Measurements from ENCODE around the gene GCSH. TPM values are rescaled to one million over a fixed set of nuclear protein-coding genes. Genes with fewer than 3 reads are reported as not detected.

Gene GCSH
- total and polyA plus RNA-seq, 2 of the 13 experiments (the other 11 are each of a cell fraction or from before 2014, with no cell fraction given): 35.9 to 103 TPM

DNA sequence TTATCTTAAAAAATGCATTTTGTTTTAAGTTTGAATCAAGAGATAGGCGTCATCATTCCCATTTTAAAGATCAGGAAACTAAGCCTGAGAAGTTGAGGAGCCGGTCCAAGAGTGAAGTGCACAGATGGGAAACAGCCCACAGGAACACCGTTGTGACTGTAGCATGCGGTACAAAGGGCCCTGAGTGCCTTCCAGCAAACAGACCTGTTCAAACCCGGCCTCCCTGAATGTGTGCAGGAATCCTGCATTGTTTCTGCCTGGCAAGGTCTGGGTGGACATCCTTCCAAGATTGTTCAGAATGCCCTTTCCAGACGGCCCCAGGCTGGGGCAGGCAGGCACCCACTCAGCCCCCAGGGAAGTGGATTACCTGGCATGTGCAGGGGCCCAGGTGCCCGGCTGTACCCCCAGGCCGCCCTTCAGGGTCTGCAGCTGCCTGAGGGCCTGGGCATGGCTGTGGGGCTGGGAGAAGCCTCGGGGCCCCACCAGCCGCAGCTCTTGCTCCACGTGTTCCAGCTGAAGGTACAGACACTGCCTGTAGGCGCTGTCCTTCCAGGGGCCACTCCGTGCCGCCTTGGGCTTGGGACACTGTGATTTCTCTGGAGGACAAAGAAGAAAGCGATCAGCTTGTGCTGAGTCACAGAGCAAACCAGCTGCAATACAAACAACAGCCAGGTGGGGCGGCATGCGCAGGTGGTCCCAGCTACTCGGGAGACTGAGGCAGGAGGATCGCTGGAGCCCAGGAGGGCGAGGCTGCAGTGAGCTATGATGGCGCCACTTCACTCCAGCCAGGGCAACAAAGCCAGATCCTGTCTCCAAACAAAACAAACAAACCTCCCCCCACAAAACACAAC is 45.0 kb upstream of the GCSH start (continued):
- TF ChIP-seq DNMT1 (CRISPR knock-in tag; IDR thresholded peaks at IDR 0.05) (0 out of 2 replicates have a peak, but pooled peaks have one; percentile 56), ZNF264 (CRISPR knock-in tag; IDR thresholded peaks at IDR 0.05) (0 out of 2 replicates have a peak, but pooled peaks have one; percentile 56), BRD4 (CRISPR knock-in tag; IDR thresholded peaks at IDR 0.05) (peak; percentile 61; the same call in 1 of the 2 replicates), MEIS1 (CRISPR knock-in tag; IDR thresholded peaks at IDR 0.05; ENCODE audit: borderline replicate concordance) (peak; percentile 50; the same call in 1 of the 2 replicates), ZNF570 (CRISPR knock-in tag; IDR thresholded peaks at IDR 0.05; ENCODE audit: borderline replicate concordance) (peak; percentile 52; the same call in 1 of the 2 replicates), ZSCAN22 (CRISPR knock-in tag; IDR thresholded peaks at IDR 0.05) (no peak), DR1 (CRISPR knock-in tag; IDR thresholded peaks at IDR 0.05) (peak; percentile 69), YEATS4 (CRISPR knock-in tag; IDR thresholded peaks at IDR 0.05; ENCODE audit: borderline replicate concordance) (peak; percentile 62; the same call in 1 of the 2 replicates), PRMT3 (CRISPR knock-in tag; IDR thresholded peaks at IDR 0.05; ENCODE audit: borderline replicate concordance, low read depth) (no peak), ATF7-NPFF (CRISPR knock-in tag; IDR thresholded peaks at IDR 0.05; ENCODE audit: low read depth) (peak; percentile 42; the same call in 1 of the 2 replicates), ZNF766 (CRISPR knock-in tag; IDR thresholded peaks at IDR 0.05; ENCODE audit: borderline replicate concordance) (peak; percentile 48; the same call in 1 of the 2 replicates), ZNF782 (CRISPR knock-in tag; IDR thresholded peaks at IDR 0.05; ENCODE audit: borderline replicate concordance) (peak; percentile 62; the same call in 1 of the 2 replicates), KDM1A (CRISPR knock-in tag; IDR thresholded peaks at IDR 0.05) (peak; percentile 92), GPN1 (CRISPR knock-in tag; IDR thresholded peaks at IDR 0.05; ENCODE audit: borderline replicate concordance) (0 out of 2 replicates have a peak, but pooled peaks have one; percentile 48), ZNF230 (CRISPR knock-in tag; IDR thresholded peaks at IDR 0.05) (peak; percentile 62; the same call in 1 of the 2 replicates)
- TF ChIP-seq, protein P1, sequence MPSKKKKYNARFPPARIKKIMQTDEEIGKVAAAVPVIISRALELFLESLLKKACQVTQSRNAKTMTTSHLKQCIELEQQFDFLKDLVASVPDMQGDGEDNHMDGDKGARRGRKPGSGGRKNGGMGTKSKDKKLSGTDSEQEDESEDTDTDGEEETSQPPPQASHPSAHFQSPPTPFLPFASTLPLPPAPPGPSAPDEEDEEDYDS (CRISPR knock-in tag; IDR thresholded peaks at IDR 0.05): peak; percentile 44; the same call in 1 of the 2 replicates
- TF ChIP-seq, protein P2, sequence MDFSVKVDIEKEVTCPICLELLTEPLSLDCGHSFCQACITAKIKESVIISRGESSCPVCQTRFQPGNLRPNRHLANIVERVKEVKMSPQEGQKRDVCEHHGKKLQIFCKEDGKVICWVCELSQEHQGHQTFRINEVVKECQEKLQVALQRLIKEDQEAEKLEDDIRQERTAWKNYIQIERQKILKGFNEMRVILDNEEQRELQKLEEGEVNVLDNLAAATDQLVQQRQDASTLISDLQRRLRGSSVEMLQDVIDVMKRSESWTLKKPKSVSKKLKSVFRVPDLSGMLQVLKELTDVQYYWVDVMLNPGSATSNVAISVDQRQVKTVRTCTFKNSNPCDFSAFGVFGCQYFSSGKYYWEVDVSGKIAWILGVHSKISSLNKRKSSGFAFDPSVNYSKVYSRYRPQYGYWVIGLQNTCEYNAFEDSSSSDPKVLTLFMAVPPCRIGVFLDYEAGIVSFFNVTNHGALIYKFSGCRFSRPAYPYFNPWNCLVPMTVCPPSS (IDR thresholded peaks at IDR 0.05): no peak
- TF ChIP-seq, protein P3, sequence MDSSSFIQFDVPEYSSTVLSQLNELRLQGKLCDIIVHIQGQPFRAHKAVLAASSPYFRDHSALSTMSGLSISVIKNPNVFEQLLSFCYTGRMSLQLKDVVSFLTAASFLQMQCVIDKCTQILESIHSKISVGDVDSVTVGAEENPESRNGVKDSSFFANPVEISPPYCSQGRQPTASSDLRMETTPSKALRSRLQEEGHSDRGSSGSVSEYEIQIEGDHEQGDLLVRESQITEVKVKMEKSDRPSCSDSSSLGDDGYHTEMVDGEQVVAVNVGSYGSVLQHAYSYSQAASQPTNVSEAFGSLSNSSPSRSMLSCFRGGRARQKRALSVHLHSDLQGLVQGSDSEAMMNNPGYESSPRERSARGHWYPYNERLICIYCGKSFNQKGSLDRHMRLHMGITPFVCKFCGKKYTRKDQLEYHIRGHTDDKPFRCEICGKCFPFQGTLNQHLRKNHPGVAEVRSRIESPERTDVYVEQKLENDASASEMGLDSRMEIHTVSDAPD (CRISPR knock-in tag; IDR thresholded peaks at IDR 0.05): no peak
- TF ChIP-seq, protein P4, sequence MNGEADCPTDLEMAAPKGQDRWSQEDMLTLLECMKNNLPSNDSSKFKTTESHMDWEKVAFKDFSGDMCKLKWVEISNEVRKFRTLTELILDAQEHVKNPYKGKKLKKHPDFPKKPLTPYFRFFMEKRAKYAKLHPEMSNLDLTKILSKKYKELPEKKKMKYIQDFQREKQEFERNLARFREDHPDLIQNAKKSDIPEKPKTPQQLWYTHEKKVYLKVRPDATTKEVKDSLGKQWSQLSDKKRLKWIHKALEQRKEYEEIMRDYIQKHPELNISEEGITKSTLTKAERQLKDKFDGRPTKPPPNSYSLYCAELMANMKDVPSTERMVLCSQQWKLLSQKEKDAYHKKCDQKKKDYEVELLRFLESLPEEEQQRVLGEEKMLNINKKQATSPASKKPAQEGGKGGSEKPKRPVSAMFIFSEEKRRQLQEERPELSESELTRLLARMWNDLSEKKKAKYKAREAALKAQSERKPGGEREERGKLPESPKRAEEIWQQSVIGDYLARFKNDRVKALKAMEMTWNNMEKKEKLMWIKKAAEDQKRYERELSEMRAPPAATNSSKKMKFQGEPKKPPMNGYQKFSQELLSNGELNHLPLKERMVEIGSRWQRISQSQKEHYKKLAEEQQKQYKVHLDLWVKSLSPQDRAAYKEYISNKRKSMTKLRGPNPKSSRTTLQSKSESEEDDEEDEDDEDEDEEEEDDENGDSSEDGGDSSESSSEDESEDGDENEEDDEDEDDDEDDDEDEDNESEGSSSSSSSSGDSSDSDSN (CRISPR knock-in tag; IDR thresholded peaks at IDR 0.05): peak; percentile 83
- TF ChIP-seq, protein P5, sequence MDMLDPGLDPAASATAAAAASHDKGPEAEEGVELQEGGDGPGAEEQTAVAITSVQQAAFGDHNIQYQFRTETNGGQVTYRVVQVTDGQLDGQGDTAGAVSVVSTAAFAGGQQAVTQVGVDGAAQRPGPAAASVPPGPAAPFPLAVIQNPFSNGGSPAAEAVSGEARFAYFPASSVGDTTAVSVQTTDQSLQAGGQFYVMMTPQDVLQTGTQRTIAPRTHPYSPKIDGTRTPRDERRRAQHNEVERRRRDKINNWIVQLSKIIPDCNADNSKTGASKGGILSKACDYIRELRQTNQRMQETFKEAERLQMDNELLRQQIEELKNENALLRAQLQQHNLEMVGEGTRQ (IDR thresholded peaks at IDR 0.05; ENCODE audit: low read depth, low read length): no peak
- TF ChIP-seq, protein P5 (CRISPR knock-in tag; IDR thresholded peaks at IDR 0.05; ENCODE audit: borderline replicate concordance): no peak
